Right lobe of liver (tissue), 4 donors: ENCODE data around the gene HRH2.

ENCODE experiments used
- POLR2A ChIP-seq: fragments of 450-650 bp; IDR thresholded peaks from one replicate; pipeline ENCODE4 v1.6.1; 2017; ENCODE audit warnings: antibody characterized with exemption, mild to moderate bottlenecking
- TF ChIP-seq, protein P1 (sequence below), 4 donors: fragments of 200-600 bp in 3 of 4; fragments of 450-650 bp in 1 of 4; IDR thresholded peaks; one replicate each; pipeline versions ENCODE4 v1.5.1 to v1.8.0; 2016 to 2022; ENCODE audit warnings: antibody characterized with exemption in 4 of 4, mild to moderate bottlenecking in 2 of 4
- donor health status: DM: no; HTN: no; CAD: no.
- donor health status: DM: no; HTN: no; CAD: no.
- donor health status: DM: no; HTN: yes; CAD: no.

DNA sequence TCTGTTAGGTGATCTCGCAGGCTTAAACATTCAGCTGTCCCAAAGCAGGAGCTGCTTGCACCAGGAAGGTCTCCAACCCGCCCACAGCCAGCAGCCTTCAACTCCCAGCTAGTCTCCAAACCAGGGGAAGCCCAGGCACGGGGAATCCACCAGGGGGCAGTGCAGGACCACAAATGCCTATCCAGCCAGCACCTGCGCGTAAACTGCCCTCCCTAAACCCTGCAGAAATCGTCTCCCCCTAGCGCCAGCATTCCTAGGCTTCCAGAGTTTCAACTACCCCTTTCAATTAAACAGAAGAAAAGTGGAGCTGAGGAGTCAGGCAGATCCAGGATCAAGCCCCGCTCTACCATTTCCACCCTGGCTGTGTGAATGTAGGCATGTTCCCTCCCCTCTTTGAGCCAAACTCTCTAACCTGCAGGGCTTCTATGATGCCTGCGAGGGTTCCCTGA is 72.0 kb downstream of the HRH2 start:
- TF ChIP-seq, protein P1, sequence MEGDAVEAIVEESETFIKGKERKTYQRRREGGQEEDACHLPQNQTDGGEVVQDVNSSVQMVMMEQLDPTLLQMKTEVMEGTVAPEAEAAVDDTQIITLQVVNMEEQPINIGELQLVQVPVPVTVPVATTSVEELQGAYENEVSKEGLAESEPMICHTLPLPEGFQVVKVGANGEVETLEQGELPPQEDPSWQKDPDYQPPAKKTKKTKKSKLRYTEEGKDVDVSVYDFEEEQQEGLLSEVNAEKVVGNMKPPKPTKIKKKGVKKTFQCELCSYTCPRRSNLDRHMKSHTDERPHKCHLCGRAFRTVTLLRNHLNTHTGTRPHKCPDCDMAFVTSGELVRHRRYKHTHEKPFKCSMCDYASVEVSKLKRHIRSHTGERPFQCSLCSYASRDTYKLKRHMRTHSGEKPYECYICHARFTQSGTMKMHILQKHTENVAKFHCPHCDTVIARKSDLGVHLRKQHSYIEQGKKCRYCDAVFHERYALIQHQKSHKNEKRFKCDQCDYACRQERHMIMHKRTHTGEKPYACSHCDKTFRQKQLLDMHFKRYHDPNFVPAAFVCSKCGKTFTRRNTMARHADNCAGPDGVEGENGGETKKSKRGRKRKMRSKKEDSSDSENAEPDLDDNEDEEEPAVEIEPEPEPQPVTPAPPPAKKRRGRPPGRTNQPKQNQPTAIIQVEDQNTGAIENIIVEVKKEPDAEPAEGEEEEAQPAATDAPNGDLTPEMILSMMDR (IDR thresholded peaks at IDR 0.05): peak; percentile 92 to 99 (median 96)
- no peak for TF ChIP-seq POLR2A
